HCT116 (cell line): ENCODE data around the gene MTG1. TPM values are rescaled to one million over a fixed set of nuclear protein-coding genes. Genes with fewer than 3 reads are reported as not detected.

ENCODE experiments used
- ATAC-seq: fragments of 200-7000 bp; cut with Tn5 transposase; 2 replicates; pipeline ENCODE4 v1.9.1; 2020; ENCODE audit warnings: mild to moderate bottlenecking, moderate library complexity
- BruUV-seq: library from RNA; stranded (reverse); fragments of 400-500 nt; replicated peaks from 2 replicates; lab custom pipeline; 2021; lab: Mats Ljungman, UMichigan
- CTCF ChIA-PET: fragments of 300-600 bp; sonication (Branson Sonifier 250); formaldehyde crosslinking; loops from one replicate; lab custom pipeline; 2021; ENCODE audit warnings: antibody characterized with exemption; lab: Charles Lee
- POLR2A ChIA-PET: fragments of 300-600, 350-600 bp; sonication (Branson Sonifier 250); formaldehyde crosslinking; loops from one replicate; lab custom pipeline; 2021; ENCODE audit warnings: antibody characterized with exemption; lab: Charles Lee
- RAD21 ChIA-PET, 2 experiments: fragments of 300-600 bp; sonication (Branson Sonifier 250); formaldehyde crosslinking; loops; one replicate each; lab custom pipeline; 2023; ENCODE audit warnings: low total read pairs in 2 of 2; ENCODE audit not compliant: uncharacterized antibody in 2 of 2, unreplicated experiment in 2 of 2, low non-redundant PET in 1 of 2; lab: Charles Lee
- DNase-seq: peaks from one replicate; pipeline ENCODE4 v3.0.0-alpha.2; 2010; ENCODE audit warnings: low read depth, low spot score
- H2AFZ ChIP-seq: fragments of 200-600 bp; shearing (Covaris generic), sonication (generic); 2 replicates; pipeline ENCODE4 v1.6.1; 2017; ENCODE audit warnings: low read depth, mixed run types, mixed read lengths, antibody characterized with exemption, low read length; ENCODE audit not compliant: poor library complexity, severe bottlenecking
- H3K27ac ChIP-seq: 2 replicates; pipeline ENCODE4 v1.5.1; 2012; ENCODE audit warnings: low read depth, low read length
- H3K27me3 ChIP-seq: fragments of 200-600 bp; sonication (generic); 2 replicates; pipeline ENCODE4 v1.6.1; 2016; ENCODE audit warnings: mixed run types, low read length, mixed read lengths; ENCODE audit not compliant: insufficient read depth
- H3K36me3 ChIP-seq, 2 experiments: fragments of 200-500 bp in 1 of 2; fragments of 200-600 bp in 1 of 2; sonication (Bioruptor generic) in 1 of 2; sonication (generic) in 1 of 2; 2 replicates each; pipeline versions ENCODE4 v1.5.1 to v1.6.1; 2014 to 2016; ENCODE audit warnings: low read length in 2 of 2, inconsistent platforms in 1 of 2, mixed read lengths in 1 of 2, mixed run types in 1 of 2; ENCODE audit not compliant: insufficient read depth in 2 of 2, control insufficient read depth in 1 of 2
- H3K4me1 ChIP-seq, 2 experiments: fragments of 200-600 bp in 1 of 2; sonication (generic) in 1 of 2; 2 replicates each; pipeline versions ENCODE4 v1.5.1 to v1.6.1; 2012 to 2017; ENCODE audit warnings: low read length in 2 of 2, inconsistent platforms in 1 of 2, mild to moderate bottlenecking in 1 of 2, mixed read lengths in 1 of 2, mixed run types in 1 of 2, moderate library complexity in 1 of 2; ENCODE audit not compliant: insufficient read depth in 2 of 2, control insufficient read depth in 1 of 2
- H3K4me2 ChIP-seq: fragments of 200-600 bp; sonication (generic); 2 replicates; pipeline ENCODE4 v1.6.1; 2017; ENCODE audit warnings: mixed run types, low read length, mixed read lengths
- H3K4me3 ChIP-seq, 2 experiments: fragments of 200-600 bp in 1 of 2; sonication (generic) in 1 of 2; replicated peaks in 1 of 2; 2 replicates each; pipeline ENCODE4 v1.5.1; 2011 to 2016; ENCODE audit warnings: low read length in 2 of 2, control low read depth in 1 of 2, low read depth in 1 of 2, mild to moderate bottlenecking in 1 of 2, mixed read lengths in 1 of 2, mixed run types in 1 of 2
- H3K79me2 ChIP-seq: fragments of 200-600 bp; sonication (generic); 2 replicates; pipeline ENCODE4 v1.6.1; 2017; ENCODE audit warnings: mild to moderate bottlenecking, mixed run types, low read length, moderate library complexity, mixed read lengths; ENCODE audit not compliant: insufficient read depth
- H3K9ac ChIP-seq: fragments of 200-600 bp; sonication (generic); 2 replicates; pipeline ENCODE4 v1.6.1; 2016; ENCODE audit warnings: low read length, mixed read lengths
- H3K9me2 ChIP-seq: fragments of 200-600 bp; sonication (generic), shearing (Covaris generic); 2 replicates; pipeline ENCODE4 v1.6.1; 2017; ENCODE audit warnings: mixed run types, mild to moderate bottlenecking, moderate library complexity; ENCODE audit not compliant: insufficient read depth
- H3K9me3 ChIP-seq, 2 experiments: fragments of 200-500 bp in 1 of 2; fragments of 200-600 bp in 1 of 2; sonication (Bioruptor generic) in 1 of 2; sonication (generic) in 1 of 2; 2 replicates each; pipeline ENCODE4 v1.6.1; 2014 to 2017; ENCODE audit warnings: low read length in 2 of 2, mixed read lengths in 2 of 2, inconsistent platforms in 1 of 2, low read depth in 1 of 2, mild to moderate bottlenecking in 1 of 2, mixed run types in 1 of 2, moderate library complexity in 1 of 2; ENCODE audit not compliant: control insufficient read depth in 1 of 2, insufficient read depth in 1 of 2
- H4K20me1 ChIP-seq: fragments of 200-600 bp; sonication (generic), shearing (Covaris generic); 2 replicates; pipeline ENCODE4 v1.6.1; 2017; ENCODE audit warnings: mixed run types, mild to moderate bottlenecking, moderate library complexity; ENCODE audit not compliant: insufficient read depth
- CBX3 ChIP-seq: IDR thresholded peaks from 2 replicates; pipeline ENCODE4 v1.6.1; 2012; ENCODE audit warnings: low read depth
- CEBPB ChIP-seq: IDR thresholded peaks from 2 replicates; pipeline ENCODE4 v1.6.1; 2012; ENCODE audit warnings: low read depth
- EGR1 ChIP-seq: IDR thresholded peaks from 2 replicates; pipeline ENCODE4 v1.6.1; 2012; ENCODE audit warnings: low read depth
- JUND ChIP-seq: IDR thresholded peaks from 2 replicates; pipeline ENCODE4 v1.6.1; 2012
- POLR2A ChIP-seq: IDR thresholded peaks from 2 replicates; pipeline ENCODE4 v1.7.0; 2011; ENCODE audit warnings: borderline replicate concordance; ENCODE audit not compliant: insufficient read depth, insufficient read length; ENCODE audit errors: extremely low read depth
- REST ChIP-seq: IDR thresholded peaks from 2 replicates; pipeline ENCODE4 v1.6.1; 2012; ENCODE audit warnings: low read depth
- SRF ChIP-seq: IDR thresholded peaks from 2 replicates; pipeline ENCODE4 v1.6.1; 2012; ENCODE audit warnings: low read depth
- YY1 ChIP-seq: IDR thresholded peaks from 2 replicates; pipeline ENCODE4 v1.6.1; 2011; ENCODE audit warnings: low read length, low read depth, moderate library complexity, mild to moderate bottlenecking; ENCODE audit not compliant: insufficient replicate concordance; ENCODE audit errors: extremely low read depth
- intact Hi-C: fragments of 100-400 bp; cut with micrococcal nuclease; formaldehyde crosslinking; loops from 2 replicates; pipeline ENCODE4 v1.10.0; 2022
- total RNA-seq: library from RNA; stranded (reverse); gene quantifications from one replicate; pipeline ENCODE4 v1.2.1, GENCODE V29; 2021; ENCODE audit not compliant: unreplicated experiment
- TF ChIP-seq, protein P1 (sequence below): IDR thresholded peaks from 2 replicates; pipeline ENCODE4 v1.6.1; 2012

MTG1 gene
- total RNA-seq, 1 experiment from 2014 or later, result 23.1 TPM

DNA sequence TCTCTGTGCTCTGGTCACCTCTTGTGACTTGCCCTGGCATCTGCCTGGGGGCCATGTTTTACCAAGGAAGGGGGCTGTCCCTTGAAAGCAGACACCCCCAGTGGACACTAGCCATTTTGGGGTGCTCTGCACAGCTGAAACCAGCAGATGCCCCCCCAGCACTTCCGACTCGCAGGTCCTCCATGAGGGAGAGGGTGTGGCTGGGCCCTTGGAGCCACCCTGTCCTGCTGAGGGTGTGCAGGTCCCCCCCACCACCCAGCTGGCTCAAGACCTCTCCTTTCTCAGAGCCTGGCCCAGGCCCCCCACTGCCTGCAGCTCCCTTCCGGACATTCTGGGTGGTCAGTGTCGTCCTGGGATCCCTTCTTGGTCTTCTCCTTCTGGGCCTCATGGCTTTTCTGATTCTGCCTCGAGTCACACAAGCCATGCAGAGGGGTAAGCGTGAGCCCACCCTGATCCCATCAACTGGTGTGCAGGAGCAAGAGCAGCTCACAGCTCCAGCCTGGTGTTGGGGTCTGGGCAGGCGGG lies 72.1 kb downstream of the MTG1 start:
- H3K36me3 ChIP-seq, result no peaks in the 10 kb centered on the region
- no peak for ATAC-seq
- no peak for DNase-seq
- H3K27ac ChIP-seq, result no peak overlapping the region
- no peak overlapping the region for H2AFZ ChIP-seq
- H3K27me3 ChIP-seq, result no peaks in the 10 kb centered on the region
- intact Hi-C loops, result no loop called here
- RAD21 ChIA-PET, result no interaction called here
- CTCF ChIA-PET, result no interaction called here
- no TSS peak for BruUV-seq
- H3K4me3 ChIP-seq, result no peak overlapping the region
- H3K9me2 ChIP-seq, result no peaks in the 10 kb centered on the region
- no peaks in the 10 kb centered on the region for H3K9me3 ChIP-seq
- POLR2A ChIA-PET, result no interaction called here
- no peaks in the 10 kb centered on the region for H3K4me1 ChIP-seq
- TF ChIP-seq REST, result no peak
- TF ChIP-seq POLR2A, result no peak
- no peak for TF ChIP-seq YY1
- TF ChIP-seq SRF, result no peak
- TF ChIP-seq CEBPB, result no peak
- TF ChIP-seq, protein P1, sequence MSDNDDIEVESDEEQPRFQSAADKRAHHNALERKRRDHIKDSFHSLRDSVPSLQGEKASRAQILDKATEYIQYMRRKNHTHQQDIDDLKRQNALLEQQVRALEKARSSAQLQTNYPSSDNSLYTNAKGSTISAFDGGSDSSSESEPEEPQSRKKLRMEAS, result no peak
- TF ChIP-seq EGR1, result no peak
- no peak for TF ChIP-seq JUND
- no peak for TF ChIP-seq CBX3
- TF ChIP-seq, all 23 proteins: peak for 0
- Histone ChIP-seq H3K9ac (no peak overlapping the region), H3K4me2 (no peak overlapping the region), H3K79me2 (no peaks in the 10 kb centered on the region), H4K20me1 (no peaks in the 10 kb centered on the region)
